ENCODE measurements around the gene SMCHD1.
A peak's percentile ranks its signal among the peaks of the same experiment; 100 is the strongest.
"Not testable (repeated sequence)": the region's sequence is repeated elsewhere in the genome, so short reads cannot be mapped to it uniquely, and the experiment has no call there.

SMCHD1 gene

DNA sequence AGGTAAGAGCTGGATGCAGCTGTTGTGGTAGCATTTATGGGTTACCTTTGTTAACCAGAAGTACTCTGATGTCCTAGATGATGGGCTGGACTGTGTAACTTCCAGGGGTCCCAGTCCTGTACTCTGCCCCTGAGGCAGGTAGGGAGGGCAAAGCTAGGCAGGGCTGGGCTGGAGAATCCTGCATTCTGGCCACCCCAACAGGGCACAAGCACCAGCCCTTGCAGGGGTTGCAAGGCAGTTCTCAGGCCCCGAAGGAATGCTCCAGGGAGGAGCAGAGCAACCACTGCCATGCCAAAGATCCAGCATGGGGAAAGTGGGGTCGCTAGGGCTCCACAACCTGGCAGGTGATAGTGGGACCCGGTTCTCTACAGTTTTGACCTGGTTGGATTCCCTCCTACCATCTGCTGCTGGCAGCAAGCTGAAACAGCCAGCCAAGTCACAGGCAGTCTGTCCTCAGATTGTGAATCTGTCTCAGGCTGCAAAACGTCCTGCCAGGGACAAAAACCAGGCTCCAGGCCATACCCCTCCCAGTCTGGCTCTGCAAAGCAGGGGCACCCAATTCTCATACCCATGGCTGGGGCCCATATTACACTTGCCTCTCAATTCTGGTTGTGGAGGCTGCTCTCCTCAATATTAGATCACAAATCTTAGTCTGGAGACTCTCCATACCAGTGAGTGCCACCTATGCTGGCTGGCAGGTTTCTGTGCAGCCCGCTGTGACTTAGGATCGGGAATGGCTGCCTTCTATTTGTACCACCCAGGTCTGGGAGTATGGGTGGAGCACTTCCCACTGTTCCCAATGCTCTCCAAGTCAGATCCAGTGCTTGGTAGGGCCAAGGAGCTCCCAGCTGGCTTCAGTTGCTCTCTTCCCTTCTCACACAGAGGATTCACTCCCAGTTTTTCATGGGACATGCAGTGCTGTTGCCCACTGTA lies 61.1 kb downstream of the SMCHD1 start:
- no peak for DNase-seq (ENCODE audit: low read depth, low spot score)

DNA sequence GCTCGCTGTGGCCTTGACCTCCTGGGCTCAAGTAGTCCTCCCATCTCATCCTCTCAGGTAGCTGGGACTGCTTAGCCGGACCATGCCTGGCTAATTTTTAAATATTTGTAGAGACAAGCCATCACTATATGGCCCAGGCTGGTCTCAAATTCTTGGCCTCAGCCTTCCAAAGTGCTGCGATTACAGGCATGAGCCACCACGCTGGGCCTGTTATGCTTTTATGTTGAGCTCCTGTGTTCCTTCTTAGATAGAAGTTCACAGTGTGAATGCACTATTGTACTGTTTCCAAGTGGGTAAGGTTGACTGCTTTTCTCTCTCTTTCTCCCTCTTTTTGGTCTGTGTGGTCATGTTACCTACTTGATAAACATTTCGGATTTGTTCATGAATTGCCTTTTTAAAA lies 61.9 kb downstream of the SMCHD1 start:
- DNase-seq (ENCODE audit: low read depth, low spot score), result no peak

DNA sequence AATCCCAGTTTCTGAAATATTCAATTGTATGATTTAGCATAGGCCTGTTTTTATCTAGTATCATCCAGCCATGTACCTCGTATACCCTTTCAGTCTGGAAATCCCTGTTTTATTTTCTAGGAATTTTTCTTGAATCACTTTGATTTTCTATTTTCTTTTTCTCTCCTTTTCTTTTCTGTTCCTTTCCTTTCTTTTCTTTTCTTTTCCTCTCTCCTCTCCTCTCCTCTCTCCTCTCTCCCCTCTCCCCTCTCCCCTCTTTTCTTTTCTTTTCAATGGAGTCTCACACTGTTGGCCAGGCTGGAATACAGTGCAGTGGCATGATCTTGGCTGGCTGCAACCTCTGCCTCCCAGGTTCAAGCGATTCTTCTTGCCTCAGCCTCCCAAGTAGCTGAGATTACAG lies 63.5 kb downstream of the SMCHD1 start:
- DNase-seq (ENCODE audit: low read depth, low spot score), result no peak

DNA sequence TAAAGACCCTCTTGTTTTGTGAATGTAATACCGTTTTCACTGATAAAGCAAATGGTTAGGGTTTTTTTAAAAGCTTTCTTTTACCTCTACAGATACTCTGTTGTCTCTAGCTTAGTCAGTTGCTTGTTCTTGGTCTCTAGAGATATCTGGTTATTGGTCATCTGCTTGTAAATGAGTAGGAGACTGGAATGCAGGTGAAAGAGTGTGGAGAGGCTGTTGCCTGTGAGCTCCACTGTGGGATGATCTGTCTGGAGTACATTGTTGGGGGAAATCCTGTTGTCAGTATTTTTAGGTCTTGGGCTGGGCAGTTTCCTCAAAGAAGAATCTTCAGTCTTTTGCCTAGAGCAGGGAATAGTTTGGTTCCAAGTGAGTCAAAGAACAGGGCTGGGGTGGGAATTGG lies 67.7 kb downstream of the SMCHD1 start:
- no peak for DNase-seq (ENCODE audit: low read depth, low spot score)

DNA sequence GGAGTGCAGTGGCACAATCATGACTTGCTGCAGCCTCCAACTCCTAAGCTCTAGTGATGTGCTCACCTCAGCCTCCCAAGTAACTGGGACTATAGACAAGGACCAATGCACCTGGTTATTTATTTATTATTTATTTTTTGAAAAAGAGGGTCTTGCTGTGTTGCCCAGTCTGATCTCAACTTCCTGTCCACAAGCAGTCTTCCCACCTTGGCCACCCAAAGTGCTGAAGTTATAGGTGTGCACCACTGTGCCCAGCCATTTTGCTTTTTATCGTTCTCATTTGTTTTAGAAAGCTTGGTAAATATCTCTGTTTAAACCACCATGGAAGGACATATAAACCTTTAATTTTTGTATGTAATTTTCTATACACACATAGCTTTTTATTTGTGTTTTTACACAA lies 74.2 kb downstream of the SMCHD1 start:
- no peak for DNase-seq (ENCODE audit: low read depth, low spot score)

DNA sequence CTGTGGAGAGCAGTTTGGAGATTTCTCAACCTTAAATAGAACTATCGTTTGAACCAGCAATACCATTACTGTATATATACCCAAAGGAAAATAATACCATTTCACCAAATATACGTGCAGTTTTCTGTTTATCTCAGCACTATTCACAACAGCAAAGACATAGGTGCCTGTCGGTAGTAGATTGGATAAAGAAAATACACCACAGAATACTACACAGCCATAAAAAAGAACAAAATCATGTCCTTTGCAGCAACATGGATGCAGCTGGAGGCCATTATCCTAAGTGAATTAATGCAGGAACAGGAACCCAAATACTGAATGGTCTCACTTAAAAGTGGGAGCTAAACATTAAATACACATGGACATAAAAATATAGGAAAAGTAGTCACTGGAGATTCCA lies 81.3 kb downstream of the SMCHD1 start:
- DNase-seq (ENCODE audit: low read depth, low spot score), result no peak

DNA sequence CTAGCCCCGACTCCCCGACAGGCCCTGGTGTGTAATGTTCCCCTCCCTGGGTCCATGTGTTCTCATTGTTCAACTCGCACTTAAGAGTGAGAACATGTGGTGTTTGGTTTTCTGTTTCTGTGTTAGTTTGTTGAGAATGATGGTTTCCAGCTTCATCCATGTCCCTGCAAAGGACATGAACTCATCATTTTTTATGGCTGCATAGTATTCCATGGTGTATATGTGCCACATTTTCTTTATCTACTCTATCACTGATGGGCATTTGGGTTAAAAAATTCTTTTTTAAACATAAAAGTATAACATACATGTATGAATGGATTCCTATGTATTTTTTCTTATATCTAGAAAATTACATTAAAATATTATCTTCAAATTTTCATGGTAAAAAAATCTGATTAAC lies 84.6 kb downstream of the SMCHD1 start:
- not testable (repeated sequence) for DNase-seq (ENCODE audit: low read depth, low spot score)

DNA sequence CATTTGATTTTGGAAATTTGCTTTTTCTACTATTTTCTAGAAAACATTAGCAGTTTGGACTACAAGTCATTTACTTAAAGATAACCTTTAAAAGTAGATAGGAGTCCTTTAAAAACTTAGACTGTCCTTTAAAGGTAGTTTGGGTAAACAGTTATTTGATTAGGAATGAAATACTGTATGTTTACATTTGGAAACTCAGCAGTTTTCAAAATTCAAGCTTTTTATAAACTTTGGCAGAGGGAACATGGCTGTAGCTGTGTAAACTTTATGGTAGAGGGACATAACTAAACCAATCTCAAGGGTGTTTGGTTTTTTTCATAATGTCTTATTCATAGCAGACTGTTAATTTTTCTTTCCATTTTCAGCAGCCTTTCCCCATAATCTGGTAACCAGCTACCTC lies 90.7 kb downstream of the SMCHD1 start:
- no peak for DNase-seq (ENCODE audit: low read depth, low spot score)

DNA sequence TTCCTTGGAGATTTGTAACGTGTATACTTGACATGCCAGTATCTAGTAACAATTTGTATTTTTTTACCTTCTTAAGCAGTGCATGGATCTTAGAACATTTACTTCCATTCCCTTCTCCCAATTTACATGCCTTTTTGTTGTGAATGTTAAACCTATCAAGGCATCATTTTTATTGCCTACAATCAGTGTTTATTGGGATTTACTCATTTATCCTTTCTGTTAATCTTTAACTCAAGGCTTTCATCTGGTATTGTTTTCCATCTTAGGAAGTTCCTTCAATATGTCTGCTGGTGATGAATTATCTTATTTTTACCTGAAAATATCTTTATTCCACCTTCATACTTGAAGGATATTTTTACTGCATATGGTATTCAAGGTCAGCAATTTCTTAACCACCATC lies 102.8 kb downstream of the SMCHD1 start:
- no peak for DNase-seq (ENCODE audit: low read depth, low spot score)

DNA sequence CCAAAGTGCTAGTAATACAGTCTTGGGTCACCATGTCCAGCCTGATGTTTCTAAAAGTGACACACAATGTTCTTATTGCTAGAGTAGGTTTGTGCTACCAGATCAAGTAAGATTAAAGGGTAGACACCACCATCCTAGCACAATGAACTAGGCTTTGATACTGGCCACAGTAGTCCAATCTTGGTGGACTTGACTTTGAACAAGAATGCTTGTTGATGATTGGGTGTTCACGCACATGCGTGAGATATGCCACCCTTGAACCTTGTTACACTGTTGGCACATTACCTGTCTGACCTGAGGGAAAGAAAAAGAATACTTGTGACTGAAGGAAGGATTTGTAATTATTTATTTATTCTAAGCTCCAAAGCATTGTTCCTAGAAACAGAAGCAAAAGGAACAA lies 119.1 kb downstream of the SMCHD1 start:
- DNase-seq (ENCODE audit: low read depth, low spot score), result no peak

DNA sequence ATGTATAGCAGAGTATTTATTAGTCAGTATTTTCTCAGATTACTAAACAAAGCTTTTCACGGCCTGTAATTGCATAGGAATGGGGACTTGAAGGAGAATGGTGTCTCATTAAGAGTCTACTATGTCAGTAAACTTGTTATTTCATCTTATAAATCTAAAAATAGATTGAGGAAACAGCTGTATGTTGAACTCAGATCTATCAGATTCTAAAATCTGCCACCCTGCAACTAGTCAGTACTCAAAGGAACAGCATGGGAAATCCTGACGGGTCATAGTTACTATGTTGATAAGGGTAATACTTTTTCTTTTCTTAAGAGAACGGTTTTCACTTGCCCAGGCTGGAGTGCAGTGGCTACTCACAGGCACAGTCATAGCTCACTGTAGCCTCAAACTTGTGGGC lies 121.1 kb downstream of the SMCHD1 start:
- no peak for DNase-seq (ENCODE audit: low read depth, low spot score)

DNA sequence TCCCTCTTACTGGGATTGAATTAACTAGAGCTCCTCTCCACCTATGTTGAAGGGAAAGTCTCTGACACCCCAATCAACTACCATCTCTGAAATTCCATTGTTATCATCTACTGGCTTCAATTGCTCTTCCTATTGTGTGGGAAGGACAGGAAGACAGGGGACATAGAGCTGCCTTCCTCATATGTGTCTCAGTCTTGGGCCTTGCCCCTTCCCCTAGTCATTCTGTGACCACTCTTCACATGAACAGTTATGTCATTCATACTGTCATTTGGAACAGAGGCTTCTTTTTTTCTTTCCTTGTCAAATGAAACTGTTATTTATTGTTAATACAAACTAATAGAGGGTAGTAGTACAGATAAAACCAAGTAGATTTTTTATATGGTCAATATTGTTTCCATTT lies 121.7 kb downstream of the SMCHD1 start:
- no peak for DNase-seq (ENCODE audit: low read depth, low spot score)

DNA sequence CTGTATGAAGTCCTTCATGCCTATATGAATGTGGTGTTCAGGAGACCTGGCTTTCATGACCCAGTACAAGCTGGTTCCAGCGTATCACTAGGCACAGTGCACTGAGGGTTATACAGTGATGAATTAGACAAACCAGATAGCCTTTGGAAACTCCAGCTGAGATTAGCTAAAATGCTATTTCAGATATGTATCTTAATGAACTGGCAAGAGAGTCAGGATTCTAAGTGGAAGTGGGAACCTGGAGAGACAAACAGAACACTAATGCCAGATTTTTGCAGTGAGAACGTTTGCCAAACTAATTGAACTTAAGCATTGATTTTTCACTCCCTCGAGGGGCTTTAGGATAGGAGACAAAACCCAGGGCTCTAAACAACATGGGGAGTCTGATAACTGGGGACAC lies 125.2 kb downstream of the SMCHD1 start:
- no peak for DNase-seq (ENCODE audit: low read depth, low spot score)

DNA sequence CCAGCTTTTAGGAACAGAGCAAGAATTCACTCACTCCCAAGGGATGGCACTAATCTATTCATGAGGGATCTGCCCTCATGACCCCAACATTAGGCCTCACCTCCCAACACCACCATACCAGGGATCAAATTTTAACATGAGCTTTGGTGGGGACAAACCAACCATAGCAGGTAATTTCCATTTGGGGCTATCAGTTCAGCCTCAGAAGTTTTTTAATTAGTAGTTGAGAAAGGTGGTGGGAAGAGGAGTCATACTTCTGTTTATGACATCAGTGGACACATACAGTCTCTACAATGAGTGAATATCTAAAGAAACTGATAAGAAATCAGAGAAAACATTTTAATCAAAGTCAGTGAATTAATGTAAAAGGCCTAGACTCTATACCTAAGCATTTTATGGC lies 131.7 kb downstream of the SMCHD1 start:
- DNase-seq (ENCODE audit: low read depth, low spot score), result no peak

DNA sequence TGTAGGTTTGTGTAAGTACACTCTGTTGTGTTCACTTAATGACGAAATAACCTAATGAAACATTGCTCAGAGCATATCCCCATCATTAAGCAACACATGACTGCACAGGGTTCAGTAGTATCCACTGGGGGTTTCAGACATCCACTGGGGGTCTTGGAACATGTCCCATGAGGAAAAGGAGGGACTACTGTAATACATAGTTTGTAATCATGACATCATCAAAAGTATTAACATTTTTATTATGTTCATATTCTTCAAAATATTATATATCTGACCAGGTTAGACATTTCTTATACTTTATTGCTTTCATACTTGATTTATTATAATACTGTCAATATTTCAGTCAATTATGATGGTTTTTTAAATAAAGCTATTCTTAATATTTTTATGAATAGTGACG lies 136.9 kb downstream of the SMCHD1 start:
- no peak for DNase-seq (ENCODE audit: low read depth, low spot score)

DNA sequence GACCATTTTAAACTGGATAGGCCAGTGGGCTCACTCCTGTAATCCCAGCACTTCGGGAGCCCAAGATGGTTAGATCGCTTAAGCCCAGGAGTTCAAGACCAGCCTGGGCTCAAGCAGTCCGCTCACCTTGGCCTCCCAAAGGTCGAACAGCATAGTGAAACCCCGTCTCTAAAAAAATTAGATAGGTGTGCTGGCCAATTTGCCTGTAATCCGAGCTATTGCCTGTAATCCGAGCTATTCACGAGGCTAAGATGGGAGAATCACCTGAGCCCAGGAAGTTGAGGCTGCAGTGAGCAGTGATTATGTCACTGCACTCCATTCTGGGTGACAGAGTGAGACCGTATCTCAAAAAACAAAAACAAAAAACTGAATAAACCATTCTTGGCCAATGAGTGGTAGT lies 138.6 kb downstream of the SMCHD1 start:
- DNase-seq (ENCODE audit: low read depth, low spot score), result peak; percentile 10

DNA sequence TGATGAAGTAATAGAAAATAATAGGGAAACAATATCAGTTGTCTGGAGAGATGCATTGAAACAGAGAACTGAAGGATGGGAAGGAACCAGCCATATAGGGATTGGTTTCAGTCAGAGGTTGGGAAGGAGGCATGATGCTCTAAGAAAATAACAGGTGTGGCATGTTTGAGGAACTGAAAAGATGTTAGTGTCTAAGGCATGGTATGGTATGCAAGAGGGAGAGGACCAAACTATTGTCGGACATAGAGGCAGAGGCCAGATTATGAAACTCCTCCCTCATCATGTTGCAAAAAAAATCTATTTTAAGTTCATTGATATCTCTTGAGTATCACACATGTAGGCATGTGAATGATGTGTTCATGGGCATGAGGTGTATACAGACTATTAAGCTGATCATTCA lies 142.4 kb downstream of the SMCHD1 start:
- no peak for DNase-seq (ENCODE audit: low read depth, low spot score)

DNA sequence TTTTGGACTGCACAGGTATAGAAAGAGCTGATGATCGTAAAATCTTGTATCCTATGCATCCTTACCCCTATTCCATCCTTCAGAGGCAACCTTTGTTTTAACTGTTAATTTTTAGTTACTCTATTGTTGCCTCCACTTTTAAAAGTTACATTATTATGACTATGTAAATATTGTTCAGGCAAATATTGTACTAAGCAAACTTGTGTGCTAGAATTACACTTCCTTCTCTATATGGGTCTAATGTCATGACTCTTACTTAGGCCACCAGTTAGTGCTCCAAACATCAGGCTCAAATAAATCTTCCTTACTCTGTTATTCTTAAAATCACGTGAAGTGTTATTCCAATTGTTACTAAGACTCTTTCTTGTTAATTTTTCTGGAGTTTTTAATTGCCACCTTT lies 143.8 kb downstream of the SMCHD1 start:
- DNase-seq (ENCODE audit: low read depth, low spot score), result no peak

DNA sequence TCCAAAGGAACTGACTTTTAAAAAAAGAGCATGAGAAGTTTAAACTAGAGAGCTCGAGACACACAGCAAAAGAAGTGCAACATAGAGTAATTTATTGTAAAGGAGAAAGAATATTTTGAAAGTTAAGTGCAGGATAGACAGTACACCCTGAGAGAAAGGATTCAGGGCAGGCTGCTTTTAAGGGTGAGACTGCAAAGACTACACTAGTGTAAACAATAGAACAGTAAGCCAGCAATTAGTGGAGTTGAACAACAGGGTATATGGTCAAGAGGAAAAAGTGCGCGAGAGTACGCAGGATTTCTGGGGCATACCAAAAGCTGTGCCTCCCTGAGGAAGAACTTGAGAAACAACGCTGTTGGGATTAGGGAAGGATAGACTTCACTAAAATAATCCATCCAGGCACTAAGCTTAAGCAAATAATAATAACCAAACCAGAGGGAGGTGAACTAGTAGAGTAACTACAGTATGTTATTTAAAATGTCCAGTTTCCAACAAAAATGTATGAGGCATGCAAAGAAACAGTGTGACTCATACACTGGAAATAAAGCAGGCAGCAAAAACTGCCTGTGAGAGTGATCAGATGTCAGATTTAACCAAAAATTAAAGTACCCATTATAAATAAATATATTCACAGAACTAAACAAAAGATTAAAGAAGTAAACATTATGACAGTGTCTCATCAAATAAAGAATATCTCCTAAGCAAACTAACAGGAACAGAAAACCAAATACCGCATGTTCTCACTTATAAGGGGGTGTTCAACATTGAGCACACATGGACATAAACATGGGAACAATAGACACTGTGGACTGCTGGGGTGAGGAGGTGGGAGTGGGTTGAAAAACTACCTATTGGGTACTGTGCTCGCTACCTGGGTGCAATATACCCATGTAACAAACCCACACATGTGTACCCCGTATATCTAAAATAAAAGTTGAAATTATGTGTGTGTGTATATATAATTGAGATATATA lies 150.7 kb downstream of the SMCHD1 start:
- DNase-seq (ENCODE audit: low read depth, low spot score), result no peak

DNA sequence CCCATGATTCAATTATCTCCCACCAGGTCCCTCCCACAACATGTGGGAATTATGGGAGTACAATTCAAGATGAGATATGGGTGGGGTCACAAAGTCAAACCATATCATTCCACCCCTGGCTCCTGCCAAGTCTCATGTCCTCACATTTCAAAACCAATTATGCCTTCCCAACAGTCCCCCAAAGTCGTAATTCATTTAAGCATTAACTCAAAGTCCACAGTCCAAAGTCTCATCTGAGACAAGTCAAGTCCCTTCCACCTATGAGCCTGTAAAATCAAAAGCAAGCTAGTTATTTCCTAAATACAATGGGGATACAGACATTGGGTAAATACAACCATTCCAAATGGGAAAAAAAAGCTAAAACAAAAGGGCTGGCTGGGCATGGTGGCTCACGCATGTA lies 153.1 kb downstream of the SMCHD1 start:
- not testable (repeated sequence) for DNase-seq (ENCODE audit: low read depth, low spot score)

DNA sequence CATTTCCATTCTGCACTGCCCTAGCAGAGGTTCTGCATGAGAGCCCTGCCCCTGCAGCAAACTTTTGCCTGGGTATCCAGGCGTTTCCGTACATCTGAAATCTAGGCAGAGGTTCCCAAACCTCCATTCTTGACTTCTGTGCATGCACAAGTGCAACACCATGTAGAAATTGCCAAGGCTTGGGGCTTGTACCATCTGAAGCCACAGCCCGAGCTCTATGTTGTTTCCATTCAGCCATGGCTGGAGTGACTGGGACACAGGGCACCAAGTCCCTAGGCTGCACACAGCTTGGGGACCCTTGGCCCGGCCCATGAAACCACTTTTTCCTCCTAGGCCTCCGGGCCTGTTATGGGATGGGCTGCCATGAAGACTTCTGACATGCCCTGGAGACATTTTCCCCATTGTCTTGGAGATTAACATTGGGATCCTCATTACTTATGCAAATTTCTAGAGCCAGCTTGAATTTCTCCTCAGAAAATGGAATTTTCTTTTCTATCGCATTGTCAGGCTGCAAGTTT lies 154.2 kb downstream of the SMCHD1 start:
- not testable (repeated sequence) for DNase-seq (ENCODE audit: low read depth, low spot score)

DNA sequence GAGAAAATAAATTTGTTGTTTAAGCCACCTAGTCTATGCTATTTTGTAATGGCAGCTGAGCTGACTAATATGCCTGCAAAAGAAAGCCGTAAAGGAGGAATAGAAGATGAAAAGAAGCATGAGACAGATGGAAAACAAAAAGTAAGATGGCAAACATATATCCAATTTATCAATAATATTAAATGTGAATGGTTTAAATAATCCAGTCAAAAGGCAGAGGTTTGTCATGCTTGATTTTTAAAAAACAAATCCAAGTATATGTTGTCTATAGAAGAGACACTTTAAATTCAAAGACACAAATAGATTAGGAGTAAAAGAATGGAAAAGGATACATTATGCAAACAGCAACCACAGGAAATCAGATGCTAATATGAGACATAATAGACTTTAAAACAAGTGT lies 155.9 kb downstream of the SMCHD1 start:
- DNase-seq (ENCODE audit: low read depth, low spot score), result no peak

Measured in ELF-1 (cell line).